HG03439 (cell line): Measurements from ENCODE around the gene CBY3.
"Not testable (repeated sequence)": the region's sequence is repeated elsewhere in the genome, so short reads cannot be mapped to it uniquely, and the experiment has no call there.

ENCODE experiments used
- ATAC-seq: cut with Tn5 transposase; IDR thresholded peaks from one replicate; pipeline ENCODE4 v1.9.1; 2021; ENCODE audit warnings: mild to moderate bottlenecking, moderate library complexity; ENCODE audit not compliant: unreplicated experiment

Gene CBY3

GRCh38 chr5:179680780-179681401 lies at the start of gene CBY3:
Gene CBY3, minus strand, starts transcription at chr5:179681034. Its CDS starts 116 bp downstream, at chr5:179680918.
- ATAC-seq = no peak

- no peak for ATAC-seq
Measured at GRCh38 chr5:179730356-179730755, 49.5 kb upstream of the CBY3 start.

DNA sequence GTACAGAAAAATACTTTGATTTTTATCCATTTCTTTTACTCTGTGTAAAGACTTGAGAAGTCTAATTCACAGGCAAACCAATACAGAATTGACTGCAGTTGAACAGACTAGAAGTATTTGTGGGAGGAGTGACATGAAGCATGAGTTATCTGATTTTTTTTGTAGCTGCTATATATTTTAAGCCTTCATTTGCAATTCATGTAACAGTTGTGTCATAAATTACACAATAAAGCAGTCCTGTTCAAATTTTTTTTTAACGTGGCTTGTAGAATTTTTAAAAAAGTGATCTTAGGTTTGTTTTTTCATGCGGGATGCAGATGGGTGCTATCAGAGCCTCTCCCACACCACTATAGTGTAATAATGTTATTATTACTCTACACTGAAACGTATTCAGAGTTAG lies 48.9 kb upstream of the CBY3 start:
- ATAC-seq = no peak

DNA sequence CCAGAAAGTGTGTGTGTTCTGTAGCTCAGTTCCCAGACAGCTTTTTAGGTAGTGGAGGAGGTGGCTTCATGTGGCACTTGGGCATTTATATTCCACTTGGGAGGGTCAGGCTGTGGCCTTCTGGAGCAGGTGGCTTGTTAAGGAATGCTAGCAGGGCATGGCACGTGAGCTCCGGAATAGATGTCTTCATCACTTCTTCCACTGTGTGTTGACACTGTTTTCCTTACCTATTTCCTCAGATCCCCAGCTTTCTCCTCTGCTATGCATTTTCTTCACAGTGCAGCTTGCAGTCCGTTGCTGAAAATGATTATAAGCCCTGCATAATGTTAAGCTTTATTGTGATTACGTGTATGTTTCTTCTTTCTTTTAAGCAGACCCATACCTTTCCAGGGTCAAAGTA lies 48.5 kb upstream of the CBY3 start:
- ATAC-seq = no peak

GRCh38 chr5:179727106-179727505 lies 46.3 kb upstream of the CBY3 start:
- no peak for ATAC-seq

DNA sequence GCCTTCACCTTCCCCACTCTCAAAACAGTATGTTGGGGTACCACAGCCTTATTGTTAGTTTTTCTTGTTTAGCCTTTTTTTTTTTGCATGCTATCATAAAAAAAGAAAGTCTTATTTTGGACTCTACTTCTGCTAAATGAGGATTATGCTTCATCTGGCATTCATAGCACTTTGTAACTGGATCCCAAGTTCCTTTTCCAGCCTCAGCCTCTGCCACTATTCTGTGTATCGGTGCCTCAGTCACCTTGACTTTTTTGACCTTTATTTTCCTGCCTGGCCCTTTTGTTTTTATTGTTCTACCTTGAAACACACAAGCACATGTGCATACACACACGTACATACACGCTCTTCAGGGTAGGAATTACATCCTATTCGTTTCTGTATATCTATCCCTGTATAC lies 43.3 kb upstream of the CBY3 start:
- ATAC-seq = no peak

DNA sequence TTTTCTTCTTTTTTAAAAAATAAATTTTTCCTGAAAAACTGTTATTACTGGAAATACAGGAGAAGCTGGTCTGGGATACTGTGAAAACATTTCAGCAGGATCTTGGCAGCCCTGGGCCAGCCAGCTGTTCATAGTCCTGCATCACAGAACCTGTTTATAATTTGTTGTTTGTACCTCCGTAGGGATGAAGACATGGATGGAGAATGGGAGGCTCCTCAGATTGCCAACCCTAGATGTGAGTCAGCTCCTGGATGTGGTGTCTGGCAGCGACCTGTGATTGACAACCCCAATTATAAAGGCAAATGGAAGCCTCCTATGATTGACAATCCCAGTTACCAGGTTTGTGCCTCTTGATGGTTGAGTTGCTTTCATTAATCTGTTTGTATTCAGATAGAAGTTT lies 39.4 kb upstream of the CBY3 start:
- no peak for ATAC-seq

DNA sequence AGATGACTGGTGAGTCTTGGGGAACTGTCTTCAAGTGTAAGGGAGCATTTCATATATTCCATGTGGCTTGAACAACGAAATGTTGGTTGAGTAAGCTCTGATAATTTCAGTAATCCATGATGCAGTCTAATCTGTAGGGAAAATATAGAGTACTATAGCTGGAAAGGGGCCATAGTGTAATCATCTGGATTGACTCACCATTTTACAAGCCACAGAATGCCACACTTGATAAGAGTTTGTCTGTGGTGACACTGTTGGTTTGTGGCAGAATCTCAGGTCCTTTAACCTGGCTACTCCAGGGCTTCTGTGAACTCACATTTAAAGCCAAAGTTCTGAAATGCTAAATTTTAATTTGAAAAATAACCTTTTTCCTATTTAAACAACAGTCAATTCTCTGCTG lies 35.5 kb upstream of the CBY3 start:
- ATAC-seq = no peak

DNA sequence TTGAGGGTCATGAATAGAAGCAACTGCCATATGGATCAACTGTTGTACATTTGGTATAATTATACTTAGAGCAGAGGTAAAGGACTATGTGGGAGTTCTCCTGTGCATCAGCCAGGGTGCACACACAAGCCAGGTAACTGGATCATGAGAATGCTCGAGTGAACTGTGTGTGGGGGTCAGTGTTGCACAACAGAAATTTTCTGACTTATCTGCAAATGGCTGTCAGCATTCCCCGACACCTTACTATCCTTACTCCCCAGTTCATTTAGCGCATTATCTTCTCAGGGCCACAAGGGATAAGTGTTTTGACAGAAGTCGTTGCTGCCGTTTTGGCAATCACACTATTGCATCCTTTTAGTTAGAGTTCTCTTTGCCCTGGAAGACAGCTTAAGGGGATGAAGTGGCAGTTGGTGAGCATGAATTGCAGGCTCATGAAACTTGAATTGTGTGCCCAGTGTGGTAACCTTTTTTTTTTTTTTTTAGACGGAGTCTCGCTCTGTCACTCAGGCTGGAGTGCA lies 19.6 kb upstream of the CBY3 start:
- ATAC-seq = no peak

DNA sequence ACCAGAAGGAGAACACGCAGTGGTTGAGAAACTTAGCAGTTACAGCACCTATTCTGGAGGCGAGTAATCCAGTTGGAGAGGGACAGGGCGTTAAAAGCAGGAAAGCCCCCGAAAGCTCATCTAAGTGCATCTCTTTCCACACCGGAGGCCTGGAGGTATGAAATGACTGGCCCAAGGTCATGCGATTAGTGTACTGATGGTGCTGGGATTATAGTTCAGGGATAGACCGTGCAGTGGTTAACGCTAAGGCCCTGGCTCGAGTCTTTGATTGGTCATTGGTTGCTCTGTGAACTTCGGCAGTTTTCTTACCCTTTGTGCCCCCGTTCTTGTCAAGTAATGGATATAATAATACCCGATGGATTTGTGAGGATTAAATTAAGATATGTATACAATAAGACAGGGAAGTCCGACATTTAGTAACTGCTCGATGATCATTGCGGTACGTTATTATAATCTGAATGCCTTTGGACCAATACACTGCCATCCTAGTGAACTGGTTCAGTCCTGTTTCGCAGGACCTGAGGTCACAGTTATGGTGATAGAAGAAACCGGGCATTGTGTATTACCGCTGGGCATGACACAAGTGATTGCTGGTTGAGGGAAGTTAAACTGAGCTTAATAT lies 18.9 kb upstream of the CBY3 start:
- ATAC-seq = peak; percentile 3

DNA sequence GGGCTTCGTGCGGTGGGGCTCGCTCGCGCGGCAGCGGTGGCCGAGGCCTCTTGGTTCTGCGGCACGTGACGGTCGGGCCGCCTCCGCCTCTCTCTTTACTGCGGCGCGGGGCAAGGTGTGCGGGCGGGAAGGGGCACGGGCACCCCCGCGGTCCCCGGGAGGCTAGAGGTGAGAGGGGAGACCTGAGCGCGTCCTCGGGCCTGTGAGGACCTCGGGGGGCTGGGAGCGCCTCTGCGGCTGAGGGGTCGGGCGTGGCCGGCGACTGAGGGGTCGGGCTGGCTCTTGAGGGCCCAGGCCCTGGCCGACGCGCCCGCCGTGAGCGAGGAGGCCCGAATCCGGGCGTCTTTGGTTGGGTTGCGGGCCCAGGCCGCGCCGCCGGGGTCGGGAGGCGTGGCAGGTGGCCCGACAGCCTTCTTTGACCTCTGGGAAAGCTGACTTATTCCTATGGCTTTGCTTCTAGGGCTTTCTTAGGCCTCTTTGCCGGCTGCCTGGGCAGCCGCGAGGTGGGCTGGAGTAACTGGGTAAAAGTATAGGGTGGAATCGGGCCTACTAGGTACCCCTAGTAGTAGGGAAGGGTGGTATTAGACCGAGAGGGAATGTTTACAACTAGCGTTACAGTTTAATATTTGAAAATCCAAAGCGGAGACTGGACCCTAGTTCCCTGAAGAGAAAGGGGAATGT lies 18.2 kb upstream of the CBY3 start, which contains the start of gene CANX:
TSS of gene CANX (plus strand) at position 33 of the 681 bp plus-strand sequence. CDS start 6,715 bp downstream, outside the sequence.
- peak; percentile 0 for ATAC-seq

- ATAC-seq = peak; percentile 92
Measured at GRCh38 chr5:179697993-179698934, 17.4 kb upstream of the CBY3 start.

DNA sequence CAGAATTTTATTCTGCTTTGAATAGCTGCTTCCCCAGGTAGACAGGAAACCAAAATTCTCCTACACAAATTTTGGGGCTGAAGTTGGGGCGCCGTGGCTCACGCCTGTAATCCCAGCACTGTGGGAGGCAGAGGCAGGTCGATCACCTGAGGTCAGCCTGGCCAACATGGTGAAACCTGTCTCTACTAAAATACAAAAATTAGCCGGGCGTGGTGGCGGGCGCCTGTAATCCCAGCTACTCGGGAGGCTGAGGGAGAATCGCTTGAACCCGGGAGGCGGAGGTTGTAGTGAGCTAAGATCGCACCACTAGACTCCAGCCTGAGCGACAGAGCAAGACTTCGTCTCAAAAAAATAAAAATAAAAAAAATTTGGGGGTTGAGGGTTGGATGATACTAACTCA lies 16.7 kb upstream of the CBY3 start:
- ATAC-seq = not testable (repeated sequence)

DNA sequence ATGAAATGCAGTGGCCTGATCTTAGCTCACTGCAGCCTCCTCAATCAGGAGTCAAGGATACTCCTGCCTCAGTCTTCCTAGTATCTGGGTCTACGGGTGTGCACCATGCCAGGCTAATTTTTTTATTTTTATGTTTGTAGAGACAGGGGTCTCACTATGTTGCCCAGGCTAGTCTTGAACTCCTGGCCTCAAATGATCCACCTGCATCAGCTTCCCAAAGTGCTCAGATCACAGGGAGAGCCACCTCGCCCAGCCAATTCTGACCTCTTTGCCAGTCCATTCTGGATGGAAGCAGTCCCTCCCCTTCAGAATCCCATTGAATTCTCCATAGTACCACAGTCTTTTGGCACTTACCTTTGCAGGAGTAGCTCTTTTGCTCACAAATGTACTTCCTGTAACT lies 16.3 kb upstream of the CBY3 start:
- no peak for ATAC-seq

- no peak for ATAC-seq
Measured at GRCh38 chr5:179696603-179697002, 15.8 kb upstream of the CBY3 start.

DNA sequence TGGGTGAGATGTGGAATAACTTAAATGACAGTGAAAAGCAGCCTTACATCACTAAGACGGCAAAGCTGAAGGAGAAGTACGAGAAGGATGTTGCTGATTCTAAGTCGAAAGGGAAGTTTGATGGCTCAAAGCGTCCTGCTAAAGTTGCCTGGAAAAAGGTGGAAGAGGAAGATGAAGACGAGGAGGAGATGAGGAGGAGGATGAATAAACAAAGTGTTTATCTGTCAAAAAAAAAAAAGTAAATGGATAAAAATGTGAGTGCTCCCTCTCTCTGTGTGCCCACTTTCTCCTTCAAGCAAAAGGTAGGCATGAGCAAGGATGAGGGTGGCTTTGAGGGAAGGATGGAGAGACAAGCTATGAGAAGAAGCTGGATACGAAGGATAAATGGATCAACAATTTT lies 13.7 kb upstream of the CBY3 start:
- ATAC-seq = no peak

- not testable (repeated sequence) for ATAC-seq
Measured at GRCh38 chr5:179689212-179689611, 8.4 kb upstream of the CBY3 start.

- no peak for ATAC-seq
Measured at GRCh38 chr5:179680014-179680779, 637 bp downstream of the CBY3 start.

- peak; percentile 37 for ATAC-seq
Measured at GRCh38 chr5:179679014-179679674, 1.7 kb downstream of the CBY3 start.
